ENCODE results near the gene ARMC8. TPM values are rescaled to one million over a fixed set of nuclear protein-coding genes. Genes with fewer than 3 reads are reported as not detected.

ARMC8 gene
- polyA plus RNA-seq, 2 of the 4 experiments (the other 2 are of a cell fraction), result 25.6 to 45.7 TPM

- TF ChIP-seq MAX (IDR thresholded peaks at IDR 0.05), result peak; percentile 71
- TF ChIP-seq JUN (IDR thresholded peaks at IDR 0.05), result peak; percentile 37 to 73; a peak in 3 of 5 replicates
- no peak for TF ChIP-seq KDM1A (IDR thresholded peaks at IDR 0.05; ENCODE audit: low read depth)
- TF ChIP-seq HOXA7 (CRISPR knock-in tag; IDR thresholded peaks at IDR 0.05), result no peak
- no peak for TF ChIP-seq RFX5 (IDR thresholded peaks at IDR 0.05)
- TF ChIP-seq REST (IDR thresholded peaks at IDR 0.05), result no peak
- no peak for TF ChIP-seq PBX3 (IDR thresholded peaks at IDR 0.05)
- no peak for TF ChIP-seq HDAC2 (IDR thresholded peaks at IDR 0.05)
Measured at GRCh38 chr3:138187296-138188012, at the start of gene ARMC8 (continued).

GRCh38 chr3:138137861-138138260 lies 49.2 kb upstream of the ARMC8 start:
- ATAC-seq, result no peak
- TF ChIP-seq RNF2 (IDR thresholded peaks at IDR 0.05; ENCODE audit: borderline replicate concordance, low read depth), result no peak
- no peak for TF ChIP-seq FOSB (CRISPR knock-in tag; IDR thresholded peaks at IDR 0.05)
- TF ChIP-seq CHD2 (IDR thresholded peaks at IDR 0.05; ENCODE audit: low read length, partially characterized antibody), result no peak
- no peak for TF ChIP-seq ZSCAN20 (CRISPR knock-in tag; IDR thresholded peaks at IDR 0.05)
- TF ChIP-seq CHD4 (IDR thresholded peaks at IDR 0.05; ENCODE audit: borderline replicate concordance), result no peak
- TF ChIP-seq HES2 (IDR thresholded peaks at IDR 0.05), result no peak
- TF ChIP-seq RAD21 (conservative IDR thresholded peaks at IDR 0.05 in 1 of 2, IDR thresholded peaks at IDR 0.05 in 1 of 2), result no peak
- no peak for TF ChIP-seq HOXB5 (CRISPR knock-in tag; IDR thresholded peaks at IDR 0.05)
- TF ChIP-seq PBX3 (IDR thresholded peaks at IDR 0.05), result no peak
- FAIRE-seq, result no peak
- Histone ChIP-seq H3K4me3 (no peak overlapping the region), H3K4me2 (no peak overlapping the region), H3K4me1 (no peaks in the 10 kb centered on the region), H3K27ac (no peak overlapping the region), H3K9me3 (no peaks in the 10 kb centered on the region)
- ChIA-PET CTCF (no interaction called here), POLR2A (no interaction called here)
- WGBS (ENCODE audit: missing lambda C conversion rate), result 22% methylated on average over 2 of the region's 2 CpGs
- DNase-seq (ENCODE audit: low read depth in 1 of 2, low spot score in 1 of 2), result no peak

- ATAC-seq (no peak), DNase-seq (ENCODE audit: low read depth in 1 of 2, low spot score in 1 of 2) (no peak), FAIRE-seq (no peak)
- CTCF ChIA-PET, result no interaction called here
- Histone ChIP-seq H3K4me3 (no peak overlapping the region), H3K4me1 (no peaks in the 10 kb centered on the region), H3K4me2 (no peak overlapping the region), H3K9me3 (no peaks in the 10 kb centered on the region), H3K27ac (no peak overlapping the region)
- 15% methylated on average over 2 of the region's 2 CpGs for WGBS (ENCODE audit: missing lambda C conversion rate)
- POLR2A ChIA-PET, result no interaction called here
- TF ChIP-seq NPAS2 (CRISPR knock-in tag; IDR thresholded peaks at IDR 0.05; ENCODE audit: borderline replicate concordance) (no peak), POLR2AphosphoS2 (conservative IDR thresholded peaks at IDR 0.05; ENCODE audit: low read length) (no peak), MAX (IDR thresholded peaks at IDR 0.05) (no peak), MYC (IDR thresholded peaks at IDR 0.05; ENCODE audit: borderline replicate concordance, low read length) (no peak), HOXB5 (CRISPR knock-in tag; IDR thresholded peaks at IDR 0.05) (no peak), SMC3 (IDR thresholded peaks at IDR 0.05) (no peak), RAD21 (conservative IDR thresholded peaks at IDR 0.05 in 1 of 2, IDR thresholded peaks at IDR 0.05 in 1 of 2) (no peak), HEYL (CRISPR knock-in tag; IDR thresholded peaks at IDR 0.05) (no peak), EP300 (IDR thresholded peaks at IDR 0.05) (no peak), CBX8 (IDR thresholded peaks at IDR 0.05) (no peak), GATA3 (IDR thresholded peaks at IDR 0.05; ENCODE audit: borderline replicate concordance) (no peak), NR3C1 (IDR thresholded peaks at IDR 0.05) (no peak), ZFP36 (IDR thresholded peaks at IDR 0.05; ENCODE audit: borderline replicate concordance, partially characterized antibody) (no peak), USF2 (IDR thresholded peaks at IDR 0.05) (no peak), EHF (CRISPR knock-in tag; IDR thresholded peaks at IDR 0.05) (no peak), CEBPB (IDR thresholded peaks at IDR 0.05) (no peak), RNF2 (IDR thresholded peaks at IDR 0.05; ENCODE audit: borderline replicate concordance, low read depth) (no peak)
Measured at GRCh38 chr3:138139691-138140090, 47.4 kb upstream of the ARMC8 start.
